ENCODE data around the gene HOXC4. TPM values are rescaled to one million over a fixed set of nuclear protein-coding genes. Genes with fewer than 3 reads are reported as not detected.

HOXC4 gene
- total and polyA plus RNA-seq, 2 experiments from 2014 or later, result 2.2 to 3.1 TPM

GRCh38 chr12:54017878-54018467 is 35.7 kb upstream of the HOXC4 start:
- Histone ChIP-seq H4K20me1 (ENCODE audit: insufficient read depth) (no peaks in the 10 kb centered on the region), H3K9me2 (ENCODE audit: insufficient read depth) (no peaks in the 10 kb centered on the region), H3K9me3 (ENCODE audit: low read depth) (no peaks in the 10 kb centered on the region), H3K36me3 (ENCODE audit: low read depth) (no peaks in the 10 kb centered on the region), H3K27me3 (replicated peaks; ENCODE audit: insufficient read depth) (no peaks in the 10 kb centered on the region), H2AFZ (peak overlapping the region; percentile 47), H3K4me2 (ENCODE audit: unreplicated experiment) (peak overlapping the region; percentile 85), H3K27ac (peak overlapping the region; percentile 99), H3K9ac (peak overlapping the region; percentile 97), H3F3A (ENCODE audit: insufficient read depth) (peaks cover 11% of the 10 kb centered on the region), H3K4me1 (ENCODE audit: insufficient read depth) (peaks cover 47% of the 10 kb centered on the region), H3K79me2 (ENCODE audit: insufficient read depth) (peaks cover 68% of the 10 kb centered on the region), H3K4me3 (peak overlapping the region; percentile 78)
- no peak for TF ChIP-seq EZH2 (IDR thresholded peaks at IDR 0.05; ENCODE audit: insufficient read depth, poor library complexity, severe bottlenecking)
- TF ChIP-seq EZH2phosphoT487 (IDR thresholded peaks at IDR 0.05; ENCODE audit: insufficient read depth, low read depth), result no peak
- DNase-seq, result peak; percentile 97
- 0 to 2% methylated on average over 16 to 34 of the region's 34 CpGs for WGBS, 2 experiments (ENCODE audit: low coverage in 1 of 2, low lambda C conversion rate in 2 of 2, missing lambda C conversion rate in 2 of 2)
- in situ Hi-C loops (cut with MboI), result no loop called here

GRCh38 chr12:54018468-54018984 is 35.1 kb upstream of the HOXC4 start:
- Histone ChIP-seq H3F3A (ENCODE audit: insufficient read depth) (peaks cover 10% of the 10 kb centered on the region), H3K9ac (peak overlapping the region; percentile 97), H3K4me1 (ENCODE audit: insufficient read depth) (peaks cover 47% of the 10 kb centered on the region), H3K27ac (peak overlapping the region; percentile 99), H2AFZ (peak overlapping the region; percentile 24), H3K9me2 (ENCODE audit: insufficient read depth) (no peaks in the 10 kb centered on the region), H3K36me3 (ENCODE audit: low read depth) (no peaks in the 10 kb centered on the region), H3K4me2 (ENCODE audit: unreplicated experiment) (peak overlapping the region; percentile 85), H3K27me3 (replicated peaks; ENCODE audit: insufficient read depth) (no peaks in the 10 kb centered on the region), H3K9me3 (ENCODE audit: low read depth) (no peaks in the 10 kb centered on the region), H3K79me2 (ENCODE audit: insufficient read depth) (peaks cover 74% of the 10 kb centered on the region), H4K20me1 (ENCODE audit: insufficient read depth) (no peaks in the 10 kb centered on the region), H3K4me3 (peak overlapping the region; percentile 78)
- TF ChIP-seq EZH2phosphoT487 (IDR thresholded peaks at IDR 0.05; ENCODE audit: insufficient read depth, low read depth) (no peak), EZH2 (IDR thresholded peaks at IDR 0.05; ENCODE audit: insufficient read depth, poor library complexity, severe bottlenecking) (no peak)
- 2 to 3% methylated on average over 16 to 29 of the region's 29 CpGs for WGBS, 2 experiments (ENCODE audit: low coverage in 1 of 2, low lambda C conversion rate in 2 of 2, missing lambda C conversion rate in 2 of 2)
- DNase-seq, result peak; percentile 76
- in situ Hi-C loops (cut with MboI), result no loop called here

- Histone ChIP-seq H3K36me3 (ENCODE audit: low read depth) (no peaks in the 10 kb centered on the region), H3K4me1 (ENCODE audit: insufficient read depth) (peaks cover 46% of the 10 kb centered on the region), H3F3A (ENCODE audit: insufficient read depth) (peaks cover 10% of the 10 kb centered on the region; the same call in 1 of the 2 replicates), H3K9me2 (ENCODE audit: insufficient read depth) (no peaks in the 10 kb centered on the region), H3K4me3 (peak overlapping the region; percentile 78), H3K79me2 (ENCODE audit: insufficient read depth) (peaks cover 81% of the 10 kb centered on the region), H3K9me3 (ENCODE audit: low read depth) (no peaks in the 10 kb centered on the region), H3K4me2 (ENCODE audit: unreplicated experiment) (peak overlapping the region; percentile 94), H3K9ac (peak overlapping the region; percentile 97), H4K20me1 (ENCODE audit: insufficient read depth) (no peaks in the 10 kb centered on the region), H3K27me3 (replicated peaks; ENCODE audit: insufficient read depth) (no peaks in the 10 kb centered on the region), H2AFZ (no peak overlapping the region), H3K27ac (peak overlapping the region; percentile 99)
- DNase-seq, result peak; percentile 62
- in situ Hi-C loops (cut with MboI), result no loop called here
- TF ChIP-seq EZH2phosphoT487 (IDR thresholded peaks at IDR 0.05; ENCODE audit: insufficient read depth, low read depth) (no peak), EZH2 (IDR thresholded peaks at IDR 0.05; ENCODE audit: insufficient read depth, poor library complexity, severe bottlenecking) (no peak)
- WGBS, 2 experiments (ENCODE audit: low coverage in 1 of 2, low lambda C conversion rate in 2 of 2, missing lambda C conversion rate in 2 of 2), result 37 to 38% methylated on average over 38 to 43 of the region's 43 CpGs
These were observed 34.4 kb upstream of the HOXC4 start for GRCh38 chr12:54019091-54019811.

- peaks cover 52% of the 10 kb centered on the region for H3K4me1 ChIP-seq (ENCODE audit: insufficient read depth)
- H4K20me1 ChIP-seq (ENCODE audit: insufficient read depth), result no peaks in the 10 kb centered on the region
- H3K27ac ChIP-seq, result peak overlapping the region; percentile 99
- no peaks in the 10 kb centered on the region for H3K36me3 ChIP-seq (ENCODE audit: low read depth)
- H3K79me2 ChIP-seq (ENCODE audit: insufficient read depth), result peaks cover 89% of the 10 kb centered on the region
- peak overlapping the region; percentile 78 for H3K4me3 ChIP-seq
- H3K9ac ChIP-seq, result peak overlapping the region; percentile 97
- peak overlapping the region; percentile 94 for H3K4me2 ChIP-seq (ENCODE audit: unreplicated experiment)
- no peak for TF ChIP-seq EZH2phosphoT487 (IDR thresholded peaks at IDR 0.05; ENCODE audit: insufficient read depth, low read depth)
- no peak for TF ChIP-seq EZH2 (IDR thresholded peaks at IDR 0.05; ENCODE audit: insufficient read depth, poor library complexity, severe bottlenecking)
- no peaks in the 10 kb centered on the region for H3K9me2 ChIP-seq (ENCODE audit: insufficient read depth)
- no peak overlapping the region for H2AFZ ChIP-seq
- WGBS, 2 experiments (ENCODE audit: low coverage in 1 of 2, low lambda C conversion rate in 2 of 2, missing lambda C conversion rate in 2 of 2), result 24 to 31% methylated on average over 10 of the region's 10 CpGs
- H3K27me3 ChIP-seq (replicated peaks; ENCODE audit: insufficient read depth), result no peaks in the 10 kb centered on the region
- peaks cover 10% of the 10 kb centered on the region; the same call in 1 of the 2 replicates for H3F3A ChIP-seq (ENCODE audit: insufficient read depth)
- peak; percentile 85 for DNase-seq
- in situ Hi-C loops (cut with MboI), result loop anchor here (10.0 kb wide), 1 partner anchor 175 kb away; no protein-coding TSS in a partner anchor
- no peaks in the 10 kb centered on the region for H3K9me3 ChIP-seq (ENCODE audit: low read depth)
These were observed 33.6 kb upstream of the HOXC4 start for GRCh38 chr12:54019924-54020590.

Data from GM23248 (cell line).